ENCODE results near the gene FAM120B.
"Not testable (repeated sequence)": the region's sequence is repeated elsewhere in the genome, so short reads cannot be mapped to it uniquely, and the experiment has no call there.

Gene FAM120B

DNA sequence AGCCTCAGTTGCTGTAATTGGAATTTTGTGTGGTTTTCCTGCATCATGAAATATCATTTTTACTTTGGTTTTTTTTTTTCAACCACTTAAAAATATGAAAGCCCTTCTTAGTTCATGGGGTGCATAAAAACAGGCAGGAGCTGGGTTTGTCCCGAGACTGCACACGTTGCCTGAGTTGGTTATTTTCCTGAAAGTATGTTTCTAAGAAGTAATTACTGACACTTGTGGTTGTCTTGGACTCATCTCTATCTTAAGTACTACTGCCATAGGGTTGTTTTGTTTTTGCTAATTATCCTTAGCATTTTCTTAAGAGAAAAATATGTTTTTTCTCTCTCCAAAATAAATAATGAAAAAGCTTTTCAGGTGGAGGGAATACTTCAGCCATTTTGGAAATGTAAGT is 40.1 kb downstream of the FAM120B start:
- TF ChIP-seq, protein P1, sequence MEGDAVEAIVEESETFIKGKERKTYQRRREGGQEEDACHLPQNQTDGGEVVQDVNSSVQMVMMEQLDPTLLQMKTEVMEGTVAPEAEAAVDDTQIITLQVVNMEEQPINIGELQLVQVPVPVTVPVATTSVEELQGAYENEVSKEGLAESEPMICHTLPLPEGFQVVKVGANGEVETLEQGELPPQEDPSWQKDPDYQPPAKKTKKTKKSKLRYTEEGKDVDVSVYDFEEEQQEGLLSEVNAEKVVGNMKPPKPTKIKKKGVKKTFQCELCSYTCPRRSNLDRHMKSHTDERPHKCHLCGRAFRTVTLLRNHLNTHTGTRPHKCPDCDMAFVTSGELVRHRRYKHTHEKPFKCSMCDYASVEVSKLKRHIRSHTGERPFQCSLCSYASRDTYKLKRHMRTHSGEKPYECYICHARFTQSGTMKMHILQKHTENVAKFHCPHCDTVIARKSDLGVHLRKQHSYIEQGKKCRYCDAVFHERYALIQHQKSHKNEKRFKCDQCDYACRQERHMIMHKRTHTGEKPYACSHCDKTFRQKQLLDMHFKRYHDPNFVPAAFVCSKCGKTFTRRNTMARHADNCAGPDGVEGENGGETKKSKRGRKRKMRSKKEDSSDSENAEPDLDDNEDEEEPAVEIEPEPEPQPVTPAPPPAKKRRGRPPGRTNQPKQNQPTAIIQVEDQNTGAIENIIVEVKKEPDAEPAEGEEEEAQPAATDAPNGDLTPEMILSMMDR (conservative IDR thresholded peaks at IDR 0.05; ENCODE audit: low read depth): no peak
- no peak for DNase-seq (ENCODE audit: low spot score)
- no peak overlapping the region for H3K27ac ChIP-seq
- POLR2A ChIA-PET (ENCODE audit: low non-redundant PET): no interaction called here
- CTCF ChIA-PET: no interaction called here

DNA sequence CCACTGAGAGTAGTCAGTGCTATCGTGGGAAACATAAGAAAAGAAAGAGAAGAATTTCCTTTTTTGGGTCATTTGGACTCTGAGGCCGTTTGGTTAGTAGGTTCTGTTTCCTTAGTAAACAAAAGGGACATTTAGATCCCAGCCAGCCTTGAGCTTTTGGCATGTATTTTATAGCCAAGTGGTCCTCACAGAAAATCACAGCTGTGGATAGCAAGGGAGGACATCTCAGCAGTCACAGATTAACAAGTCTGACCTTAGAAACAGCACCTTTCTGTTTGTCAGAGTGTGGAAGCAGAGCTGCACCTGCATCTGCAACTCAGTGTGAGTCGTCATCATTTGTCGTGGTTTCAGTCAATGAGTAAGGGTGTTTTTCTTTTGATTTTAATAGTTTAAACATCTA is 40.5 kb downstream of the FAM120B start:
- DNase-seq (ENCODE audit: low spot score): no peak
- no peak overlapping the region for H3K27ac ChIP-seq
- ChIA-PET CTCF (no interaction called here), POLR2A (ENCODE audit: low non-redundant PET) (no interaction called here)
- TF ChIP-seq, protein P1 (conservative IDR thresholded peaks at IDR 0.05; ENCODE audit: low read depth): no peak

DNA sequence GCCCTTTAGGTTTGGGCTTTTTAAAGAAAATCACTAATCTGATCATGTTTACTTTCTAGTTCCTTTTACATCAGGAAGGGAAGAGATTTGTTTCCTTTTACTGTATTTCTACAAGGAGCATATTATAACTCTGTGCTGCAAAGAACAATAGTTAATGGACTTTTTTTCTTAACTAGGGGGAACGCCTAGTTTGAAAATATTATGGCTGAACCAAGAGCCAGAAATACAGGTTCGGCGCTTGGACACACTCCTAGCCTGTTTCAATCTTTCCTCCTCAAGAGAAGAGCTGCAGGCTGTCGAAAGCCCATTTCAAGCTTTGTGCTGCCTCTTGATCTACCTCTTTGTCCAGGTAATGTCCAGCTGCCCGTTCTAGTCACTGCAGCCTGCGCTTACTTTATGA is 41.4 kb downstream of the FAM120B start:
- TF ChIP-seq, protein P1 (conservative IDR thresholded peaks at IDR 0.05; ENCODE audit: low read depth): no peak
- ChIA-PET POLR2A (ENCODE audit: low non-redundant PET) (no interaction called here), CTCF (interaction anchor here (0.7 kb wide), 1 partner anchor 1389 kb away, joined by 4 read pairs; no protein-coding TSS in a partner anchor)
- H3K27ac ChIP-seq: no peak overlapping the region
- DNase-seq (ENCODE audit: low spot score): no peak

DNA sequence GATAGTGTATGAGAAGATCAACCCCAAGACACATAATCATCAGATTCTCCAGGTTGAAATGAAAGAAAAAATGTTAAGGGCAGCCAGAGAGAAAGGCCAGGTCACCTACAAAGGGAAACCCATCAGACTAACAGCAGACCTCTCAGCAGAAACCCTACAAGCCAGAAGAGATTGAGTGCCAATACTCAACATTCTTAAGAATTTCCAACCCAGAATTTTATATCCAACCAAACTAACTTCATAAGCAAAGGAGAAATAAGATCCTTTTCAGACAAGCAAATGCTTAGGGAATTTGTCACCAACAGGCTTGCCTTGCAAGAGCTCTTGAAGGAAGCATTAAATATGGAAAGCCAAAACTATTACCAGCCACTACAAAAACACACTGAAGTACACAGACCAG is 44.9 kb downstream of the FAM120B start:
- DNase-seq (ENCODE audit: low spot score); H3K27ac ChIP-seq; POLR2A ChIA-PET (ENCODE audit: low non-redundant PET): not testable (repeated sequence)
- CTCF ChIA-PET: interaction anchor here (0.9 kb wide), 1 partner anchor 42 kb away, joined by 3 read pairs; no protein-coding TSS in a partner anchor

DNA sequence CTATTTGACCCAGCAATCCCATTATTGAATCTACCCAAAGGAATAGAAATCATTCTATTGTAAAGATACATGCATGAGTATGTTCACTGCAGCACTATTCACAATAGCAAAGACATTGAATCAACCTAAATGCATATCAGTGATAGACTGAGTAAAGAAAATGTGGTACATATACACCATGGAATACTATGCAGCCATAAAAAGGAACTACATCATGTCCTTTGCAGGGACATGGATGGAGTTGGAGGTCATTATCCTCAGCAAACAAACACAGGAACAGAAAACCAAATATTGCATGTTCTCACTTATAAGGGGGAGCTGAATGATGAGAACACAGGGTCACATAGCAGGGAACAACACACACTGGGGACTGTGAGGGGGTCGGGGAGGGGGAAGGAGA is 48.6 kb downstream of the FAM120B start:
- CTCF ChIA-PET; H3K27ac ChIP-seq; POLR2A ChIA-PET (ENCODE audit: low non-redundant PET); DNase-seq (ENCODE audit: low spot score): not testable (repeated sequence)

DNA sequence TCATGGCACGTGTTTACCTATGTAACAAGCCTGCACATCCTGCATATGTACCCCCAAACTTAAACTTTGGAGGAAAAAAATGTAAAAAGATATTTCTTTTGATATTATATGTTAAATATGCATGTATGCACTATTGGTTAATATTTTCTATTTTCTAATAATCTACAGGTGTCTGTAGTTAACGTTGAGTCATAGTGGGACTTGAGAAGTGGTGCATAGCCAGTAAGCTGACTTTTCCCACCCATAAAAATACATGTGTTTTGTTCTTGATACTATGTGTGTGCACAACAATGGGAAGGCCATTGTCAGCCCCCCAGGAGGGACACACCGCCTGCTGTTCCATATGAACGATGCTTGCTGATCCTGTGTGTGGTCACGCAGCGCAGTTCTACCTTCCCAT is 49.1 kb downstream of the FAM120B start:
- DNase-seq (ENCODE audit: low spot score): no peak
- no peak overlapping the region for H3K27ac ChIP-seq
- POLR2A ChIA-PET (ENCODE audit: low non-redundant PET): no interaction called here
- TF ChIP-seq, protein P1 (conservative IDR thresholded peaks at IDR 0.05; ENCODE audit: low read depth): no peak
- CTCF ChIA-PET: no interaction called here

DNA sequence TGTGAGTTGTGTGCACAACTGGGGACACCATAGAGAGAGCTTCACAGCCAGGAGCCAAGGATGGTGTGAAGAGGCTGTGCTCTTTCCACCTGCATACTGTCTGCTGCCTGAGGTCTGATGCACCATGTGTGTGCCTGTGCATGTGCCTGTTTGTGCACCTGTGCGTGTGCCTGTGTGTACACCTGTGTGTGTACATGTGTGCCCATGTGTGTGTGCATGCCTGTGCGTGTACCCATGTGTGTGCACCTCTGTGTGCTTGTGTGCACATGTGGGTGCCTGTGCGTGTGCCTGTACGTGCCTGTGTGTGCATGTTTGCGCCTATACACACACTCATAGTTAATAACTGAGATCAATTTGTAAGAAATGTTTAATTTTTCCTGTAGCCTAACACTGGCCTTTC is 51.3 kb downstream of the FAM120B start:
- CTCF ChIA-PET: no interaction called here
- no peak for DNase-seq (ENCODE audit: low spot score)
- TF ChIP-seq, protein P1 (conservative IDR thresholded peaks at IDR 0.05; ENCODE audit: low read depth): no peak
- POLR2A ChIA-PET (ENCODE audit: low non-redundant PET): no interaction called here
- peak overlapping the region; percentile 56 for H3K27ac ChIP-seq

DNA sequence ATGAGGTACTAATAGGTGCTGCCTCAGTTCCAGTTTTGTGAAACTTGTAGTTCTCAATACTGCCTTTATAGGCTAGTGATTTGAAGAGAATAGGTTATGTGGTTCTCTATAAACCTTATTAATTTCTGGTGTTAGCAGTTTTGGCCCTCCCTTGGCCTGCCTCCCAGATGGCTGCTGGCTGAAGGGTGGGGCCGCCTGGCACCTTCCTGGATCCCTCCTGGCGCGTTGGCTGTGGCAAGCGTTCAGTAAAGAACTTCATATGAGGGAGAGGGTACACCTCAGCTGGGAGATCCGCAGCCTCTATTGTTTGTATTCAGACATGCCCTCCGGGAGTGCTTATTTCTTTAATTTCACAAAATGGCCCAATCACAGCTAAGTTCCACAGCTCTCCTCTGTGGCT is 51.9 kb downstream of the FAM120B start:
- ChIA-PET CTCF (no interaction called here), POLR2A (ENCODE audit: low non-redundant PET) (no interaction called here)
- no peak for DNase-seq (ENCODE audit: low spot score)
- H3K27ac ChIP-seq: peak overlapping the region; percentile 56
- TF ChIP-seq, protein P1 (conservative IDR thresholded peaks at IDR 0.05; ENCODE audit: low read depth): no peak

Measured in RWPE1 (cell line).